GM23248 (cell line): ENCODE measurements around the gene DPP6. TPM values are rescaled to one million over a fixed set of nuclear protein-coding genes. Genes with fewer than 3 reads are reported as not detected.

Source experiments
- DNase-seq: peaks from one replicate; pipeline ENCODE4 v3.0.0-alpha.2; 2015
- H2AFZ ChIP-seq: fragments of 200-600 bp; sonication (generic); 2 replicates; pipeline ENCODE4 v1.6.1; 2016; ENCODE audit warnings: antibody characterized with exemption
- H3F3A ChIP-seq: fragments of 200-600 bp; sonication (generic); 2 replicates; pipeline ENCODE4 v1.6.1; 2016; ENCODE audit warnings: mild to moderate bottlenecking, antibody characterized with exemption, mixed run types; ENCODE audit not compliant: insufficient read depth
- H3K27ac ChIP-seq: fragments of 200-600 bp; sonication (generic); 2 replicates; pipeline ENCODE4 v1.5.1; 2016; ENCODE audit warnings: mild to moderate bottlenecking
- H3K27me3 ChIP-seq: fragments of 200-600 bp; sonication (generic); replicated peaks from 2 replicates; pipeline ENCODE4 v1.6.1; 2016; ENCODE audit warnings: mild to moderate bottlenecking; ENCODE audit not compliant: insufficient read depth
- H3K36me3 ChIP-seq: fragments of 200-600 bp; sonication (generic); 2 replicates; pipeline ENCODE4 v1.6.1; 2016; ENCODE audit warnings: low read depth, mild to moderate bottlenecking
- H3K4me1 ChIP-seq: fragments of 200-600 bp; sonication (generic); 2 replicates; pipeline ENCODE4 v1.6.1; 2016; ENCODE audit warnings: mild to moderate bottlenecking; ENCODE audit not compliant: insufficient read depth
- H3K4me2 ChIP-seq: fragments of 200-600 bp; sonication (generic); one replicate; pipeline ENCODE4 v1.6.1; 2016; ENCODE audit warnings: mild to moderate bottlenecking; ENCODE audit not compliant: unreplicated experiment
- H3K4me3 ChIP-seq: fragments of 200-600 bp; sonication (generic); 2 replicates; pipeline ENCODE4 v1.5.1; 2016; ENCODE audit warnings: mild to moderate bottlenecking
- H3K79me2 ChIP-seq: fragments of 200-600 bp; sonication (generic); 2 replicates; pipeline ENCODE4 v1.6.1; 2016; ENCODE audit warnings: mild to moderate bottlenecking; ENCODE audit not compliant: insufficient read depth
- H3K9ac ChIP-seq: fragments of 200-600 bp; sonication (generic); 2 replicates; pipeline ENCODE4 v1.6.1; 2016; ENCODE audit warnings: mild to moderate bottlenecking
- H3K9me2 ChIP-seq: fragments of 200-600 bp; sonication (generic); 2 replicates; pipeline ENCODE4 v1.6.1; 2016; ENCODE audit warnings: mixed run types, mild to moderate bottlenecking, moderate library complexity; ENCODE audit not compliant: insufficient read depth
- H3K9me3 ChIP-seq: fragments of 200-600 bp; sonication (generic); one replicate; pipeline ENCODE4 v1.6.1; 2017; ENCODE audit warnings: low read depth
- H4K20me1 ChIP-seq: fragments of 200-600 bp; sonication (generic); 2 replicates; pipeline ENCODE4 v1.6.0; 2016; ENCODE audit not compliant: insufficient read depth
- EZH2 ChIP-seq: fragments of 200-600 bp; sonication (generic); IDR thresholded peaks from 2 replicates; pipeline ENCODE4 v1.6.1; 2018; ENCODE audit warnings: antibody characterized with exemption, mild to moderate bottlenecking; ENCODE audit not compliant: insufficient read depth, poor library complexity, severe bottlenecking
- EZH2phosphoT487 ChIP-seq: fragments of 200-600 bp; sonication (generic); IDR thresholded peaks from 2 replicates; pipeline ENCODE4 v1.6.1; 2018; ENCODE audit warnings: antibody characterized with exemption, moderate library complexity, mild to moderate bottlenecking, low read depth; ENCODE audit not compliant: insufficient read depth
- WGBS, 2 experiments: methylation state at CpG; one replicate each; pipeline ENCODE4 v1.1.6; 2015 to 2017; ENCODE audit warnings: low lambda C conversion rate in 2 of 2, low coverage in 1 of 2; ENCODE audit errors: missing lambda C conversion rate in 2 of 2; 5-methylcytosine and 5-hydroxymethylcytosine counted together
- in situ Hi-C: fragments of 300-500 bp; cut with MboI; formaldehyde crosslinking; loops from 2 replicates; pipeline ENCODE4 v1.15.0; 2020
- polyA plus RNA-seq: library from polyadenylated mRNA; unstranded; fragments of >200 nt; fragmentation: Nextera tagmentation; extraction: Ambion mirVana; gene quantifications from 2 replicates; pipeline ENCODE4 v1.2.1, GENCODE V29; 2016
- total RNA-seq: library from RNA; depleted of rRNA; stranded (reverse); fragments of >200 nt; shearing (Covaris generic); gene quantifications from 2 replicates; pipeline ENCODE4 v1.2.3, GENCODE V29; 2014

DPP6 gene
- total and polyA plus RNA-seq, 2 experiments from 2014 or later = not detected

DNA sequence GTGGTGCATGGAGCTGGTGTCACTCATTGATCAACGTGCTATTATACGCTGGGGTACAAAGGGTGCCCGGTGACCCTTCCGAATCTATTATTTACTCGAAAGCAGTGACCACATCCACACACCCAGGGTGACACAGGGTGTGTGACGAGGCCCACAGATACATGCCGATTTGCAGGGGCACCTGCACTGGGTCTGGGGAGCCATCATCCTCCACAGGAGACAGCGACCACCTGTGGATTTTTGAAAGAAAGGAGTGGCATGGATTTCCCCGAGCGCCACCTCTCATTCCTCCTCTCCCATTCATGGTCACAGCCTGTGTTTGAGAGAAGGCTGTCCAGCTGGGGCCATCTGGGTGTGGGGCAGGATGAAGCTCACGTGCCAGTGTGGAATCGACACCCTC lies 701.0 kb downstream of the DPP6 start:
- H3K4me3 ChIP-seq = no peak overlapping the region
- H3K9me2 ChIP-seq = no peaks in the 10 kb centered on the region
- in situ Hi-C loops = no loop called here
- 43 to 48% methylated on average over 12 of the region's 12 CpGs for WGBS, 2 experiments
- no peak overlapping the region for H3K4me2 ChIP-seq
- no peak overlapping the region for H2AFZ ChIP-seq
- no peak overlapping the region for H3K9ac ChIP-seq
- no peaks in the 10 kb centered on the region for H3K36me3 ChIP-seq
- no peaks in the 10 kb centered on the region for H3K79me2 ChIP-seq
- no peaks in the 10 kb centered on the region for H3F3A ChIP-seq
- H4K20me1 ChIP-seq = no peaks in the 10 kb centered on the region
- H3K4me1 ChIP-seq = no peaks in the 10 kb centered on the region
- TF ChIP-seq EZH2 = no peak
- no peak for TF ChIP-seq EZH2phosphoT487
- H3K9me3 ChIP-seq = no peaks in the 10 kb centered on the region
- no peaks in the 10 kb centered on the region for H3K27me3 ChIP-seq
- H3K27ac ChIP-seq = no peak overlapping the region
- DNase-seq = no peak

DNA sequence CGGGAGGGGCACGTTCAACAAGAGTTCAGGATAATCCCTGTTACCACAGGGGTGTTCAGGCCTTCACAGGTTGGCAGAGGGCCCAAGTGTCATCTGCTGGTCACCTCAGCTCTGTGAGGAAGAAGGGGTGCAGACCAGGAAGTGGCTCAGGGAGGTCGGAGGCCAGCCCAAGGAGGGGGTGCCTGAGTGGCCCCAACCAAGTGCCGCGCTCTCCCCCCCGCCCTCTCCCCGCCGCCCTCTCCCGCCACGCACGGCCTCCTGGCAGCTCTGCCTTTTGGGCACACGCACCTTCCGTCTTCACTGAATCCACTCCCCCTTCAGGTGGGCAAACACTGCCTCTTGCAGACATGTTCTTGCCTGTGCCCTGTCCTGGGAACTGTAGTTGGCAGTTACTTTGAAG lies 705.6 kb downstream of the DPP6 start:
- no peaks in the 10 kb centered on the region for H3K4me1 ChIP-seq
- no peaks in the 10 kb centered on the region for H3K36me3 ChIP-seq
- no peak overlapping the region for H3K9ac ChIP-seq
- no peaks in the 10 kb centered on the region for H4K20me1 ChIP-seq
- H3F3A ChIP-seq = no peaks in the 10 kb centered on the region
- DNase-seq = no peak
- 50% methylated on average over 9 to 13 of the region's 13 CpGs for WGBS, 2 experiments
- no peaks in the 10 kb centered on the region for H3K27me3 ChIP-seq
- H3K9me2 ChIP-seq = no peaks in the 10 kb centered on the region
- H2AFZ ChIP-seq = no peak overlapping the region
- in situ Hi-C loops = no loop called here
- no peak for TF ChIP-seq EZH2phosphoT487
- no peak for TF ChIP-seq EZH2
- no peak overlapping the region for H3K4me3 ChIP-seq
- H3K27ac ChIP-seq = no peak overlapping the region
- no peak overlapping the region for H3K4me2 ChIP-seq
- H3K9me3 ChIP-seq = no peaks in the 10 kb centered on the region
- no peaks in the 10 kb centered on the region for H3K79me2 ChIP-seq

DNA sequence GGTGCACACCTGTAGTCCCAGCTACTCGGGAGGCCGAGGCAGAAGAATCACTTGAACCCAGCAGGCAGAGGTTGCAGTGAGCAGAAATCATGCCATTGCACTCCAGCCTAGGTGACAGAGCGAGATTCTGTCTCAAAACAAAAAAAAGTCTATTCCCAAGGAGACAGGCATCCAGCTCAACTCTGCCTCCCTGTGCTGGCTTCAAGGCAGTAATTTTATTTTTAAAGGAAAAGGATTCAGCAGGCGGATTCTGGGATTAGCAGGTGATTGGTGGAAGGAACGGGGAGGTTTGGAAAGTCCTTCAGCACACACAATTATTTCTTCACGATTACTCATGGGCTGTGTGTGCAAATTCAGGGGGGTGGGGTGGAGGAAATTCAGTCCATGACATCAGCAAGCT lies 707.8 kb downstream of the DPP6 start:
- H3K9me3 ChIP-seq = peaks cover 3% of the 10 kb centered on the region
- H2AFZ ChIP-seq = no peak overlapping the region
- no peaks in the 10 kb centered on the region for H3K36me3 ChIP-seq
- no peak overlapping the region for H3K9ac ChIP-seq
- no peaks in the 10 kb centered on the region for H3F3A ChIP-seq
- TF ChIP-seq EZH2phosphoT487 = no peak
- no peak for TF ChIP-seq EZH2
- no peaks in the 10 kb centered on the region for H3K27me3 ChIP-seq
- H3K4me2 ChIP-seq = no peak overlapping the region
- no peak overlapping the region for H3K4me3 ChIP-seq
- H3K4me1 ChIP-seq = no peaks in the 10 kb centered on the region
- H3K79me2 ChIP-seq = no peaks in the 10 kb centered on the region
- no peak overlapping the region for H3K27ac ChIP-seq
- in situ Hi-C loops = no loop called here
- no peaks in the 10 kb centered on the region for H3K9me2 ChIP-seq
- 14 to 16% methylated on average over 6 of the region's 6 CpGs for WGBS, 2 experiments
- no peak for DNase-seq
- H4K20me1 ChIP-seq = no peaks in the 10 kb centered on the region

DNA sequence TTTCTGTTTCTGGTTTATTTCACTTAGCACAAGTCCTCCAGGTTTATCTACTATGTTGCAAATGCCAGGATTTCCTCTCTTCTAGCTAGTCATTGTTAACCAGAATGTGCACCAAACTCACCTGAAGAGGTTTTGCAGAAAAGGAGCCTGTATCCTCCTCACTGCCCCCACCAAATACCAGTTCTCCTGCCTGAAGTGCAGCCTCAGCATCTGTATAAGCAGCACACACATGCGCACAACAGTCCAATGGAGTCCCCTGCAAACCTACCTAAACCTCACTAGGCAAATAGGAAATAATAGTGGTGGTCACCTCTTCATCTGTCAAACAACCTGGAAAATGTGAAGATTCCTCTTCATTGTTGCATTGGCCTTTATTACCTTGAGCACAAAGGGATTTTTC lies 712.9 kb downstream of the DPP6 start:
- no peaks in the 10 kb centered on the region for H4K20me1 ChIP-seq
- no peaks in the 10 kb centered on the region for H3F3A ChIP-seq
- H3K9me3 ChIP-seq = peaks cover 3% of the 10 kb centered on the region
- no peak overlapping the region for H3K4me2 ChIP-seq
- no peaks in the 10 kb centered on the region for H3K4me1 ChIP-seq
- in situ Hi-C loops = no loop called here
- H3K9me2 ChIP-seq = no peaks in the 10 kb centered on the region
- no peaks in the 10 kb centered on the region for H3K79me2 ChIP-seq
- no peaks in the 10 kb centered on the region for H3K36me3 ChIP-seq
- no peak for TF ChIP-seq EZH2phosphoT487
- TF ChIP-seq EZH2 = no peak
- H3K4me3 ChIP-seq = no peak overlapping the region
- no peak overlapping the region for H3K27ac ChIP-seq
- DNase-seq = no peak
- no peak overlapping the region for H2AFZ ChIP-seq
- 18 to 35% methylated on average over 1 of the region's 1 CpG for WGBS, 2 experiments
- H3K9ac ChIP-seq = no peak overlapping the region
- H3K27me3 ChIP-seq = no peaks in the 10 kb centered on the region

DNA sequence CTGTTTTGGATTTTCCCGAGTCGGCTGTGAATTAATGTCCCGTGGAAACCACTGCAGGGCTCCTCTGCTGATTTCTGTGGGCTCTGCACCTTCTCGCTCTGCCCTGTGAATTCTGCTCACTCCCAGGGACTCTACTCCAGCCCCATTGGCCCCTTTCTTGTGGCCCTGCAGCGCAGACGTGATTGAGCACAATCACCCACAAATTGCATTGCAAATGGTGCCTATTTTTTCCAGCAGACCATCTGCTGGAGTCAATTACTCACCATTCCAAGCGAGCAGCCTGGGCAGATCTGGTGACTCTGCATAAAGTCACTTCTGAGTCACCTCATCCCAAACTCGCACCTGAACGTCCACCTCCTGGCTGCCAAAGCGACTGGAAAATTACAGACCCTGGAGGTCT lies 714.9 kb downstream of the DPP6 start:
- Histone ChIP-seq H3K36me3 (no peaks in the 10 kb centered on the region), H3K27me3 (no peaks in the 10 kb centered on the region), H3K4me1 (no peaks in the 10 kb centered on the region), H4K20me1 (no peaks in the 10 kb centered on the region), H3K4me2 (no peak overlapping the region), H3K79me2 (no peaks in the 10 kb centered on the region), H3F3A (no peaks in the 10 kb centered on the region), H2AFZ (no peak overlapping the region), H3K9ac (no peak overlapping the region), H3K9me2 (no peaks in the 10 kb centered on the region), H3K4me3 (no peak overlapping the region), H3K27ac (no peak overlapping the region), H3K9me3 (peaks cover 3% of the 10 kb centered on the region)
- DNase-seq = no peak
- in situ Hi-C loops = no loop called here
- TF ChIP-seq EZH2phosphoT487 (no peak), EZH2 (no peak)
- 31 to 33% methylated on average over 10 of the region's 10 CpGs for WGBS, 2 experiments
